ENCODE measurements around the gene NFKBIB. TPM values are rescaled to one million over a fixed set of nuclear protein-coding genes. Genes with fewer than 3 reads are reported as not detected.
"Not testable (repeated sequence)": the region's sequence is repeated elsewhere in the genome, so short reads cannot be mapped to it uniquely, and the experiment has no call there.

The NFKBIB gene
- total RNA-seq, 1 donor from 2014 or later: 19.0 TPM

- no peak for DNase-seq (ENCODE audit: low spot score)
- ATAC-seq: no peak
Measured at GRCh38 chr19:38875656-38876395, 23.9 kb upstream of the NFKBIB start.

DNA sequence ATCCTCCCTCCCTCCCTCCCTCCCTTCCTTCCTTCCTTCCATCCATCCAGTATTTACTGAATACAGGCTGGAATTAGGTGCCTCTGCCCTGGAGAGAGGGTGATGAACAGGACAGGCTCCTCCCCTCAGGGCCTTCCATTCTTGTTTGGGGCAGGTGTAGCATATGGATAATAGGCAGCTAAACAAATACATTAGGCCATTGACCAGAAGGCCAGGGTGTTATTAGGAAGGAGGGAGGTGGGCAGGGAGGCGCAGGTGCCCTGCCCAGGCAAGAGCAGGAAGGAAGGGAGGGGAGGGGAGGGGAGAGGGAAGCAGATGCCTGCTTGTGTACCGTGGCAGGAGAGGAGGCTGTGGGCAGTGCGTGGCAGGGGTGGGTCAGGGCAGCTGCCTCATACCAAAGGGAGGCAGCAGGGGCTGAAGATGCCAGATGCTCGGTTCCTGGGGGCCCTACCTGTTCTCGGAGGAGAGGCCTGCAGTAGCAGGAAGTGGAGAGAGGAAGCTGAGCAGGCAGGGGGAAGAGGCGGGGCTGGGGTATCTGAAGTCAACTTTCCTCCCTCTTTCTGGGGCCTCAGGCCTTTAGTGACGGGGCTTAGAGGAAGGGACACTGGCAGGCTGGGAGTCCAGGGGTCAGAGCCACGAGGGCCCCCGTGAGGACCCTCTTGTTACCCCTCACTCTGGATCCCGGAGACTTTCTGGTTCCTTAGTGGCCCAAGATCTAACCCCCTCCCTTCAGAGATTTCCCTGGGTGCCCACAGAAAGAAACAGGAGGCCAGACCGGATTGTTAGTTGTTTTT, 21.8 kb upstream of the NFKBIB start, which contains the start of gene RINL:
Gene RINL (minus strand): TSS at position 495 of the 794 bp plus-strand sequence. CDS start 1,533 bp downstream, outside the sequence.
- ATAC-seq: peak; percentile 45
- DNase-seq (ENCODE audit: low spot score): no peak

- no peak for DNase-seq (ENCODE audit: low spot score)
- no peak for ATAC-seq
Measured at GRCh38 chr19:38878575-38879399, 21.0 kb upstream of the NFKBIB start.

GRCh38 chr19:38879400-38879751, 20.4 kb upstream of the NFKBIB start:
- ATAC-seq (no peak), DNase-seq (ENCODE audit: low spot score) (no peak)

DNA sequence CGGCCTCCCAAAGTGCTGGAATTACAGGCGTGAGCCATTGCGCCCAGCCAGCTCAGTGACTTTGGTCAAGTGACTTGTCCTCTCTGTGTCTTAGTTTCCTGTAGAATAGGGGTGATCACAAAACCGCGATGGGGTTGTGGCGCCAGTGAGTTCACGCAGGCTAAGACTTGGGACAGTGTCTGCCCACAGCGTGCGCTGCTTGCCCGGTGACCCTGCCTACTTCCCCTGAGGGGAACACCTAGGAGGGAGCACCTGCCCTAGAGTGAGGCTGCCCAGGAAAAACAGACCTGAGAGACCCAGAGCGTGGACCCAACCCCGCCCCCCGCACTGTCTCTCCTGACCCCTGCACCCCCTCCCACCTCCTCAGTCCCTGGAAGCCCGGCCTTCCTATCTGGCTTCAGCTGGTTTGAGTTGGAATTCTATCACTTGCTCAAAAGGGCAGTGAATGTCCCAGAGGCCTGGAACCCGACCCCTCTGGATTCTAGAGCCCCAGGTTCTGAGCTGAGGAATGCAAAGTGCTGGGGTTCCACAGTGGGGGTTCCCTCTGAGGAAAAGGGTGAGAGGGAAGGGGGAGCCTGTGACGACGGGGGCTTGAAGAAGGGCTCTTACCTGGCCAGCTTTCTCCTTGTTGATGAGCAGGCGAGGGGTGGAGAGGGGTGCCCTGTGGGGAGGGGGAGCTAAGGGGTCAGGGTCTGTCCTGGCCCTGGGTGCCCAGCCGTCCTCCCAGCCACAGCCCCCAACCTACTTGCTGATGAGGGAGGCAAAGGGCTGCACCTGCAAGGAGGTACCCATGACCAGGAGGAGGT, 19.5 kb upstream of the NFKBIB start:
- ATAC-seq (no peak), DNase-seq (ENCODE audit: low spot score) (no peak)

GRCh38 chr19:38880882-38881609, 18.7 kb upstream of the NFKBIB start:
- ATAC-seq: no peak
- no peak for DNase-seq (ENCODE audit: low spot score)

- no peak for DNase-seq (ENCODE audit: low spot score)
Measured at GRCh38 chr19:38883286-38883685, 16.5 kb upstream of the NFKBIB start.

DNA sequence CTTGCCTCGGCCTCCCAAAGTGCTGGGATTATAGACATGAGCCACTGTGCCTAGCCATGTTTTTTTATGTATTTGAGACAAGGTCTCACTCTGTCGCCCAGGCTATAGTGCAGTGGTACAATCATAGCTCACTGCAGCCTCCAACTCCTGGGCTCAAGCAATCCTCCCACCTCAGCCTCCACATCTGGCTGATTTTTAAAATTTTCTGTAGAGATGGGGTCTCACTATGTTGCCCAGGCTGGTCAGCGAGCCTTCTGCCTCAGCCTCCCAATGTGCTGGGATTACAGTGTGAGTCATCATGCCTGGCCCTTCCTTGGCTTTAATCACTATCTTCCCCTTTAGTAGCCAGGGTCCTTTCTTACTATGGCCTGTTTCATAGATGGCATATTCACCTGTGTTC, 15.1 kb upstream of the NFKBIB start:
- DNase-seq (ENCODE audit: low spot score); ATAC-seq: not testable (repeated sequence)

More at GRCh38 chr19:38883286-38883685, 16.5 kb upstream of the NFKBIB start:
- no peak for ATAC-seq

DNA sequence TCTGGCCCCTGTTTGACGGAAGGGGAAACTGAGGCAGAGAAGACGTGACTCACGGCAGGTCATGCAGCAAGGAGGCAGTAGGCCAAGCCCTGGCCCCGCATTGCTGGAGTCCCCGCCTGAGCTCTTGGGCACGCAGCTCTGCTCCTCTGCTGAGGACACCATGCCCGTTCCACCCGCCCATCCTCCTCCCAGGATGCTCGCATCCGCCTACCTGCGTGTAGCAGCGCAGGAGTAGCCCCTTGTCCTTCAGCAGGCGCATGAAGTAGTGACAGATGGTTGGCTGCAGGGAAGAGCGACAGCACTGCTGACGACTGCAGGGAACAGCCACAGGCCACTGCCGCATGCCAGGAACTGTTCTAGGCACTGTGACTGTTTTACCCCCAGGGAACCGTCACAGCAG, 10.9 kb upstream of the NFKBIB start:
- ATAC-seq (no peak), DNase-seq (ENCODE audit: low spot score) (no peak)

DNA sequence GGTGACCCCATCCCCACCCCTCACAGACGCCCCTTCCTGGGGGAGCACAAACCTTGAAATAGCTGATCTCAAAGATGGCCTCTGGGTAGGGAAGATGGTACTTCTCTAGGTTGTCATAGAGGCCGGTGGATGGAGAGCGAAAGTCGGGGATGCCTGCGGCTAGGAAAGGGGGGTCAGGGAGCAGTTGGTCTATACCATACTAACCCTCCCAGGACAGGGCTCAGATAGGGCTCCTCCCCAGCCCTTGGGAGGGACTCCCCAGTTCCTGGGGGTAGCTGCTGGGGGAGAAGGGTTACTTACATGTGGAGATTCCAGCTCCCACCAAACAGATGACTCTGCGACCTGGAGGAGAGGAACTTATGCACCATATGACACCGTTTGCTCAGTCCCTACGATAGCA, 10.0 kb upstream of the NFKBIB start:
- no peak for DNase-seq (ENCODE audit: low spot score)
- no peak for ATAC-seq

DNA sequence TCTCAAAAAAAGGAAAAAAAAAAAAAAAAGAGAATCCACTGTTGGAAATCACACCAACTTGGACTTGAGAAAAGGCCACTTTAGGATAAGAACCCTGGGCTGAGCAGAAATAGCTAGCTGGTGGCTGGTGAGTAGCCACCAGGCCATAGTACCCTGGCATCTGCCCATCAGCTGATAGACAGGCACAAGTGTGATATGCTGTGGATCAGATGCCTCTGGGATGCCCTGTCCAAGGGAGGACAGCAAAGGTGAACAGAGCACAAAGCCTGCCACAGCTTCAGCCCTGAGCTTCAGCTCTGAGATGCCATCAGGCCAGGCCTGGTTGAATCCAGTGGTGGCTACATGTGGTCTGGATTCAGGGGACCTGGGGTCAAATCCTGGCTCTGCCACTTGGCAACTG, 9.1 kb upstream of the NFKBIB start:
- ATAC-seq: no peak
- DNase-seq (ENCODE audit: low spot score): no peak

DNA sequence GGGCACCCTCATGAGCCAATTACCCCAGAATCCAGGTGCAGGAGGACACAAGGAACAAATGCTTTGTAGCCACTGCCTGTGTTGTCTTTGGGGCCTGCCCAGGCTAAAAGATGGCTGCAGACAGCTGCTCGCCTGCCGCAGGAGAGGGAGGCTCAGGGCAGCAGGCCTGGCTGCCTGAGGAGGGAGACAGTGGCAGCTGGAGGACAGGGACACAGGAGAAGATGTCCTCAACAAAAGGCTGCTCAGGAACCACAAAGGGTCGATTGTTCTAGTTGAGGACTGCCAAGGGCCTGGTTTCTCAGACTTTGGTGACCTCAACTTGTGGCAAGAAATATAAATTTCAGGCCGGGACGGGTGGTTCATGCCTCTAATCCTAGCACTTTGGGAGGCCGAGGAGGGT, 8.0 kb upstream of the NFKBIB start:
- no peak for ATAC-seq
- no peak for DNase-seq (ENCODE audit: low spot score)

DNA sequence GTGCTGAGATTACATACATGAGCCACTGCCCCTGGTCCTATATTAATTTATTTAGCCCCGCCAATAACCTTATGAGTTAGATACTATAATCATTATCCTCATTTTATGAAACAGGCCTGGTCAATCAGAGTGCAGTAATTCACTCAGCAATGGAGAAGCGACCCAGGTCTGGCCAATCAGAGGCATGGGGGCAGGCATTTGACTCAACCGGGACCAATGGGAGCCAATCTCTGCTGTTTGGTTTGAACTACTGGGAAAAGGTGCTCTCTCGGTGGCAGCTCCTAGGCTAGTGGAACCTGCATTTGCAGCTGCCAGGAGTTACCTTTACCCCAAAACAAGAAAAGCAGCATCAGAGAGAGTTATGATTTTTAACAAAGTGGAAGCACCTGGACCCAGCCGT, 6.9 kb upstream of the NFKBIB start:
- DNase-seq (ENCODE audit: low spot score) (no peak), ATAC-seq (no peak)

- no peak for DNase-seq (ENCODE audit: low spot score)
- ATAC-seq: peak; percentile 37
Measured at GRCh38 chr19:38893341-38893771, 6.4 kb upstream of the NFKBIB start.

DNA sequence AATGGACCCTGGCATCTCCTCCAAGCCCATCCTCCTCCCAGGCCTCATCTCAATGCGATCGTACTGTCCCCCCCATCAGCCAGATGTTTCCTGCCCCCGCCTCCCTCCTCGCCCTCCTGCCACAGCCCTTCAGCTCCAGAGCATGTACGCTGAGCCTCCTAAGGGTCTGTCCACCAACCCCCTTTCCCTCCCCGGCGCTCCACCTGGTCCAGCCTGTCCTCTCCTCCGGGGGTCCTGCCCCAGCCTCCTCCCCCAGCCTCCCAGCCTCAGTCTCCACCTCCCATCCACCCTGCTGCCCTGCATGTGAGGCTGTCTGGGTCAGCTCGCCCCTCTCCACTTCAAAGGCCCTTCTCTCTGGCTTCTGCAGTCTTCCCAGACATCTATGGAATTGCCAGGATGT, 4.8 kb upstream of the NFKBIB start:
- no peak for DNase-seq (ENCODE audit: low spot score)
- ATAC-seq: no peak

- DNase-seq (ENCODE audit: low spot score) (no peak), ATAC-seq (peak; percentile 5)
Measured at GRCh38 chr19:38898788-38899446, 852 bp upstream of the NFKBIB start.

DNA sequence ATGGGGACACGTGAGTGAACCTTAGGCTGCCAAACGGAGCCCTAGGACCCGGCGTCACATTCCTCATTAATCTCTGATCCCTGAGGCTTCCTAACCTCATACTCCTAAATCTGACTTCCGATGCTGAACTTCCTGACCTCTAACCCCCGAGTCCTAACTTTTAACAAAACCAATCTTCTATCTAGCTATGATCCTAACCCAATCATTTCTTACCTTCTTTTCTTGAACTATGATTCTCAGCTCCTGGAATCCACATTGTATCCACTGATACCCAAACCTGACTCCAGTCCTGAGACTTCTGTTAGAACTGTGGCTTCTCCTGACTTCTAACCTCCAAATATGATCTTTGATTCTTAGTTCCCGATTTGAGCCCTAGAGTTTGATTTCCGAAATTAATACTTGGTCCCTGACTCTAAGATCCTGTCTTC, 447 bp downstream of the NFKBIB start:
- ATAC-seq (peak; percentile 38), DNase-seq (ENCODE audit: low spot score) (no peak)

GRCh38 chr19:38900743-38901190, 998 bp downstream of the NFKBIB start:
- no peak for ATAC-seq
- no peak for DNase-seq (ENCODE audit: low spot score)

GRCh38 chr19:38901683-38902082, 1.9 kb downstream of the NFKBIB start:
- no peak for ATAC-seq
- DNase-seq (ENCODE audit: low spot score): no peak

All from left lobe of liver (tissue), 2 donors.